Osteoblast (primary cell): ENCODE data around the gene RAB3GAP2. TPM values are rescaled to one million over a fixed set of nuclear protein-coding genes. Genes with fewer than 3 reads are reported as not detected.
"Not testable (repeated sequence)": the region's sequence is repeated elsewhere in the genome, so short reads cannot be mapped to it uniquely, and the experiment has no call there.

Source experiments
- DNase-seq: peaks from one replicate; pipeline ENCODE4 v3.0.0; 2011; ENCODE audit warnings: low spot score, mixed read lengths; ENCODE audit not compliant: insufficient read length; ENCODE audit errors: missing footprints
- H2AFZ ChIP-seq: 2 replicates; pipeline ENCODE4 v1.6.0; 2011; ENCODE audit warnings: mild to moderate bottlenecking, low read length
- H3K27ac ChIP-seq: 2 replicates; pipeline ENCODE4 v1.5.1; 2011; ENCODE audit warnings: mild to moderate bottlenecking, low read depth, low read length, moderate library complexity
- H3K27me3 ChIP-seq: 2 replicates; pipeline ENCODE4 v1.6.0; 2012; ENCODE audit warnings: mild to moderate bottlenecking, control low read depth, inconsistent platforms, low read length, moderate library complexity; ENCODE audit not compliant: insufficient read depth
- H3K36me3 ChIP-seq: 2 replicates; pipeline ENCODE4 v1.5.1; 2011; ENCODE audit warnings: mild to moderate bottlenecking, low read length, control low read depth, moderate library complexity; ENCODE audit not compliant: insufficient read depth
- H3K4me1 ChIP-seq: 2 replicates; pipeline ENCODE4 v1.5.1; 2011; ENCODE audit warnings: mild to moderate bottlenecking, low read length, control low read depth, moderate library complexity; ENCODE audit not compliant: insufficient read depth
- H3K4me2 ChIP-seq: 2 replicates; pipeline ENCODE4 v1.6.0; 2011; ENCODE audit warnings: mild to moderate bottlenecking, low read length; ENCODE audit not compliant: insufficient read depth
- H3K4me3 ChIP-seq: fragments of 200-600 bp; sonication (generic); 3 replicates; pipeline ENCODE4 v1.5.1; 2012; ENCODE audit warnings: mild to moderate bottlenecking, low read length, inconsistent platforms; ENCODE audit not compliant: insufficient read depth
- H3K79me2 ChIP-seq: 2 replicates; pipeline ENCODE4 v1.6.0; 2012; ENCODE audit warnings: mild to moderate bottlenecking, low read length, control low read depth, inconsistent platforms; ENCODE audit not compliant: insufficient read depth
- H3K9me3 ChIP-seq: 2 replicates; pipeline ENCODE4 v1.5.1; 2011; ENCODE audit warnings: low read depth, low read length, control low read depth
- H4K20me1 ChIP-seq: 2 replicates; pipeline ENCODE4 v1.6.0; 2012; ENCODE audit warnings: mild to moderate bottlenecking, low read length, control low read depth; ENCODE audit not compliant: insufficient read depth
- CTCF ChIP-seq: IDR thresholded peaks from 2 replicates; pipeline ENCODE4 v1.5.1; 2011; ENCODE audit warnings: mild to moderate bottlenecking, low read depth, low read length, moderate library complexity; ENCODE audit errors: extremely low read depth
- total RNA-seq: library from RNA; depleted of rRNA; stranded (reverse); fragments of >200 nt; gene quantifications from 2 replicates; pipeline ENCODE4 v1.2.3, GENCODE V29; 2012

The RAB3GAP2 gene
- total RNA-seq, 1 donor, result 44.2 TPM

- Histone ChIP-seq H3K9me3 (no peaks in the 10 kb centered on the region), H3K79me2 (peaks cover 79% of the 10 kb centered on the region), H3K4me2 (no peak overlapping the region), H3K4me1 (peaks cover 18% of the 10 kb centered on the region), H3K27me3 (no peaks in the 10 kb centered on the region), H3K27ac (no peak overlapping the region), H3K4me3 (no peak overlapping the region), H4K20me1 (peaks cover 47% of the 10 kb centered on the region), H2AFZ (no peak overlapping the region), H3K36me3 (peaks cover 12% of the 10 kb centered on the region)
- no peak for DNase-seq
- TF ChIP-seq CTCF, result no peak
These were observed 3.2 kb downstream of the RAB3GAP2 start for GRCh38 chr1:220269036-220269435.

GRCh38 chr1:220267630-220268029, 4.6 kb downstream of the RAB3GAP2 start:
- H2AFZ ChIP-seq, result no peak overlapping the region
- H3K27me3 ChIP-seq, result no peaks in the 10 kb centered on the region
- H3K4me1 ChIP-seq, result peaks cover 15% of the 10 kb centered on the region
- H3K4me2 ChIP-seq, result no peak overlapping the region
- H3K27ac ChIP-seq, result no peak overlapping the region
- H3K36me3 ChIP-seq, result peaks cover 19% of the 10 kb centered on the region
- no peaks in the 10 kb centered on the region for H3K9me3 ChIP-seq
- no peak overlapping the region for H3K4me3 ChIP-seq
- no peak for TF ChIP-seq CTCF
- DNase-seq, result no peak
- peaks cover 90% of the 10 kb centered on the region for H3K79me2 ChIP-seq
- peaks cover 47% of the 10 kb centered on the region for H4K20me1 ChIP-seq

- H3K9me3 ChIP-seq, H3K4me2 ChIP-seq, H2AFZ ChIP-seq, H3K4me1 ChIP-seq, H3K36me3 ChIP-seq, H3K27me3 ChIP-seq, DNase-seq, H3K4me3 ChIP-seq, H3K27ac ChIP-seq: not testable (repeated sequence)
- H3K79me2 ChIP-seq, result peaks cover 87% of the 10 kb centered on the region
- peaks cover 47% of the 10 kb centered on the region for H4K20me1 ChIP-seq
These were observed 12.0 kb downstream of the RAB3GAP2 start for GRCh38 chr1:220260228-220260627.

- not testable (repeated sequence) for H2AFZ ChIP-seq, H3K27ac ChIP-seq, DNase-seq, H3K4me3 ChIP-seq, H3K9me3 ChIP-seq, H3K27me3 ChIP-seq, H3K36me3 ChIP-seq, H3K4me1 ChIP-seq, H3K4me2 ChIP-seq
- H3K79me2 ChIP-seq, result peaks cover 85% of the 10 kb centered on the region
- H4K20me1 ChIP-seq, result peaks cover 46% of the 10 kb centered on the region
These were observed 12.5 kb downstream of the RAB3GAP2 start for GRCh38 chr1:220259756-220260155.

GRCh38 chr1:220256194-220256593, 16.1 kb downstream of the RAB3GAP2 start:
- H3K36me3 ChIP-seq, result peaks cover 10% of the 10 kb centered on the region
- not testable (repeated sequence) for H3K4me2 ChIP-seq, H3K9me3 ChIP-seq, H2AFZ ChIP-seq, H3K27ac ChIP-seq, H3K27me3 ChIP-seq, H3K4me1 ChIP-seq, DNase-seq, H3K4me3 ChIP-seq
- H4K20me1 ChIP-seq, result peaks cover 41% of the 10 kb centered on the region
- H3K79me2 ChIP-seq, result peaks cover 75% of the 10 kb centered on the region
